HCT116 (cell line): Measurements from ENCODE around the gene ERFE. TPM values are rescaled to one million over a fixed set of nuclear protein-coding genes. Genes with fewer than 3 reads are reported as not detected.
A peak's percentile ranks its signal among the peaks of the same experiment; 100 is the strongest.

ENCODE experiments used
- ATAC-seq: fragments of 200-7000 bp; cut with Tn5 transposase; 2 replicates; pipeline ENCODE4 v1.9.1; 2020; ENCODE audit warnings: mild to moderate bottlenecking, moderate library complexity
- BruUV-seq: library from RNA; stranded (reverse); fragments of 400-500 nt; replicated peaks from 2 replicates; lab custom pipeline; 2021; lab: Mats Ljungman, UMichigan
- CTCF ChIA-PET: fragments of 300-600 bp; sonication (Branson Sonifier 250); formaldehyde crosslinking; loops from one replicate; lab custom pipeline; 2021; ENCODE audit warnings: antibody characterized with exemption; lab: Charles Lee
- POLR2A ChIA-PET: fragments of 300-600, 350-600 bp; sonication (Branson Sonifier 250); formaldehyde crosslinking; loops from one replicate; lab custom pipeline; 2021; ENCODE audit warnings: antibody characterized with exemption; lab: Charles Lee
- RAD21 ChIA-PET, 2 experiments: fragments of 300-600 bp; sonication (Branson Sonifier 250); formaldehyde crosslinking; loops; one replicate each; lab custom pipeline; 2023; ENCODE audit warnings: low total read pairs in 2 of 2; ENCODE audit not compliant: uncharacterized antibody in 2 of 2, unreplicated experiment in 2 of 2, low non-redundant PET in 1 of 2; lab: Charles Lee
- DNase-seq: peaks from one replicate; pipeline ENCODE4 v3.0.0-alpha.2; 2010; ENCODE audit warnings: low read depth, low spot score
- H2AFZ ChIP-seq: fragments of 200-600 bp; shearing (Covaris generic), sonication (generic); 2 replicates; pipeline ENCODE4 v1.6.1; 2017; ENCODE audit warnings: low read depth, mixed run types, mixed read lengths, antibody characterized with exemption, low read length; ENCODE audit not compliant: poor library complexity, severe bottlenecking
- H3K27ac ChIP-seq: 2 replicates; pipeline ENCODE4 v1.5.1; 2012; ENCODE audit warnings: low read depth, low read length
- H3K27me3 ChIP-seq: fragments of 200-600 bp; sonication (generic); 2 replicates; pipeline ENCODE4 v1.6.1; 2016; ENCODE audit warnings: mixed run types, low read length, mixed read lengths; ENCODE audit not compliant: insufficient read depth
- H3K36me3 ChIP-seq, 2 experiments: fragments of 200-500 bp in 1 of 2; fragments of 200-600 bp in 1 of 2; sonication (Bioruptor generic) in 1 of 2; sonication (generic) in 1 of 2; 2 replicates each; pipeline versions ENCODE4 v1.5.1 to v1.6.1; 2014 to 2016; ENCODE audit warnings: low read length in 2 of 2, inconsistent platforms in 1 of 2, mixed read lengths in 1 of 2, mixed run types in 1 of 2; ENCODE audit not compliant: insufficient read depth in 2 of 2, control insufficient read depth in 1 of 2
- H3K4me1 ChIP-seq, 2 experiments: fragments of 200-600 bp in 1 of 2; sonication (generic) in 1 of 2; 2 replicates each; pipeline versions ENCODE4 v1.5.1 to v1.6.1; 2012 to 2017; ENCODE audit warnings: low read length in 2 of 2, inconsistent platforms in 1 of 2, mild to moderate bottlenecking in 1 of 2, mixed read lengths in 1 of 2, mixed run types in 1 of 2, moderate library complexity in 1 of 2; ENCODE audit not compliant: insufficient read depth in 2 of 2, control insufficient read depth in 1 of 2
- H3K4me2 ChIP-seq: fragments of 200-600 bp; sonication (generic); 2 replicates; pipeline ENCODE4 v1.6.1; 2017; ENCODE audit warnings: mixed run types, low read length, mixed read lengths
- H3K4me3 ChIP-seq, 2 experiments: fragments of 200-600 bp in 1 of 2; sonication (generic) in 1 of 2; replicated peaks in 1 of 2; 2 replicates each; pipeline ENCODE4 v1.5.1; 2011 to 2016; ENCODE audit warnings: low read length in 2 of 2, control low read depth in 1 of 2, low read depth in 1 of 2, mild to moderate bottlenecking in 1 of 2, mixed read lengths in 1 of 2, mixed run types in 1 of 2
- H3K79me2 ChIP-seq: fragments of 200-600 bp; sonication (generic); 2 replicates; pipeline ENCODE4 v1.6.1; 2017; ENCODE audit warnings: mild to moderate bottlenecking, mixed run types, low read length, moderate library complexity, mixed read lengths; ENCODE audit not compliant: insufficient read depth
- H3K9ac ChIP-seq: fragments of 200-600 bp; sonication (generic); 2 replicates; pipeline ENCODE4 v1.6.1; 2016; ENCODE audit warnings: low read length, mixed read lengths
- H3K9me2 ChIP-seq: fragments of 200-600 bp; sonication (generic), shearing (Covaris generic); 2 replicates; pipeline ENCODE4 v1.6.1; 2017; ENCODE audit warnings: mixed run types, mild to moderate bottlenecking, moderate library complexity; ENCODE audit not compliant: insufficient read depth
- H3K9me3 ChIP-seq, 2 experiments: fragments of 200-500 bp in 1 of 2; fragments of 200-600 bp in 1 of 2; sonication (Bioruptor generic) in 1 of 2; sonication (generic) in 1 of 2; 2 replicates each; pipeline ENCODE4 v1.6.1; 2014 to 2017; ENCODE audit warnings: low read length in 2 of 2, mixed read lengths in 2 of 2, inconsistent platforms in 1 of 2, low read depth in 1 of 2, mild to moderate bottlenecking in 1 of 2, mixed run types in 1 of 2, moderate library complexity in 1 of 2; ENCODE audit not compliant: control insufficient read depth in 1 of 2, insufficient read depth in 1 of 2
- H4K20me1 ChIP-seq: fragments of 200-600 bp; sonication (generic), shearing (Covaris generic); 2 replicates; pipeline ENCODE4 v1.6.1; 2017; ENCODE audit warnings: mixed run types, mild to moderate bottlenecking, moderate library complexity; ENCODE audit not compliant: insufficient read depth
- ELF1 ChIP-seq: IDR thresholded peaks from 2 replicates; pipeline ENCODE4 v1.6.1; 2012; ENCODE audit warnings: low read depth, borderline replicate concordance
- EZH2 ChIP-seq: fragments of 200-600 bp; sonication (generic); IDR thresholded peaks from 2 replicates; pipeline ENCODE4 v1.6.1; 2017; ENCODE audit warnings: antibody characterized with exemption, mixed run types
- POLR2A ChIP-seq: IDR thresholded peaks from 2 replicates; pipeline ENCODE4 v1.7.0; 2011; ENCODE audit warnings: borderline replicate concordance; ENCODE audit not compliant: insufficient read depth, insufficient read length; ENCODE audit errors: extremely low read depth
- POLR2AphosphoS5 ChIP-seq: IDR thresholded peaks from 2 replicates; pipeline ENCODE4 v1.6.1; 2011; ENCODE audit warnings: mild to moderate bottlenecking, low read depth, low read length, moderate library complexity
- SIN3A ChIP-seq: IDR thresholded peaks from 2 replicates; pipeline ENCODE4 v1.6.1; 2012; ENCODE audit warnings: low read depth
- SP1 ChIP-seq: IDR thresholded peaks from 2 replicates; pipeline ENCODE4 v1.6.1; 2012; ENCODE audit warnings: low read depth
- SRF ChIP-seq: IDR thresholded peaks from 2 replicates; pipeline ENCODE4 v1.6.1; 2012; ENCODE audit warnings: low read depth
- TCF7L2 ChIP-seq: IDR thresholded peaks from 2 replicates; pipeline ENCODE4 v1.7.0; 2011; ENCODE audit warnings: borderline replicate concordance, inconsistent platforms; ENCODE audit not compliant: insufficient read depth, insufficient read length; ENCODE audit errors: extremely low read depth
- ZFX ChIP-seq: fragments of 450-650 bp; IDR thresholded peaks from 2 replicates; pipeline ENCODE4 v1.6.1; 2017
- intact Hi-C: fragments of 100-400 bp; cut with micrococcal nuclease; formaldehyde crosslinking; loops from 2 replicates; pipeline ENCODE4 v1.10.0; 2022
- total RNA-seq: library from RNA; stranded (reverse); gene quantifications from one replicate; pipeline ENCODE4 v1.2.1, GENCODE V29; 2021; ENCODE audit not compliant: unreplicated experiment
- TF ChIP-seq, protein P1 (sequence below), 3 experiments: fragments of 200-600 bp in 1 of 3; sonication (generic) in 1 of 3; IDR thresholded peaks in 2 of 3; conservative IDR thresholded peaks in 1 of 3; 2 replicates each; pipeline ENCODE4 v1.5.1; 2012 to 2017; ENCODE audit warnings: low read depth in 2 of 3, low read length in 2 of 3, antibody characterized with exemption in 1 of 3, borderline replicate concordance in 1 of 3, control low read depth in 1 of 3, mild to moderate bottlenecking in 1 of 3, mixed read lengths in 1 of 3, mixed run types in 1 of 3, moderate library complexity in 1 of 3; ENCODE audit not compliant: insufficient read depth in 1 of 3
- TF ChIP-seq, protein P2 (sequence below): IDR thresholded peaks from 2 replicates; pipeline ENCODE4 v1.6.1; 2011; ENCODE audit warnings: mild to moderate bottlenecking, low read length, moderate library complexity; ENCODE audit not compliant: insufficient replicate concordance; ENCODE audit errors: extremely low read depth
- TF ChIP-seq, protein P3 (sequence below): IDR thresholded peaks from 2 replicates; pipeline ENCODE4 v1.6.1; 2012
- TF ChIP-seq, protein P4 (sequence below): IDR thresholded peaks from 2 replicates; pipeline ENCODE4 v1.6.1; 2012; ENCODE audit warnings: low read depth
- TF ChIP-seq, protein P5 (sequence below): IDR thresholded peaks from 2 replicates; pipeline ENCODE4 v1.6.1; 2012

Gene ERFE
- total RNA-seq, 1 experiment from 2014 or later, result 17.3 TPM

DNA sequence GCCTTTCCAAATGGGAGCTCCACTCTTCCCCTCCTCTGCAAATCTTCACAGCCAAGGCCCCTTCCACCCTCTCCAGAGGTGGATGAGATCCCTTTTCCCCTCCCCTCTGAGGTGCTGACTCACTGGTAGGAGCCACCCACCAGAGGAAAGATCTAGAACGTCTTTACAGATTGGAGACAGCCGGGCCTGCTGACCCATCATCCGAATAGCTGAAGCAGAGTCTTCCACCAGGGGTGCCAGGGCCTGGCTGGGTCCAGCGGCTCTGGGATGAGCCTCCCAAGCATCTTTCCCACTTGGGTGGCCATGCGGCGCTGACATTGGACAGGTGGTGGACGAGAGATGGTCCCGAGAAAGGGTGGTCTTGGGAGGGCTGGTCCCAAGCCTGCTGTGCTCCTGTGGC is 9.0 kb downstream of the ERFE start:
- CTCF ChIA-PET, result no interaction called here
- no TSS peak for BruUV-seq

More for the DNA sequence above, 9.0 kb downstream of the ERFE start:
- RAD21 ChIA-PET, result no interaction called here
- intact Hi-C loops, result no loop called here
- Histone ChIP-seq H3K4me1 (0 out of 4 replicates have a peak, but pooled peaks cover 0 to 2% of the 10 kb centered on the region in 2 experiments), H3K27ac (no peak overlapping the region), H3K9me2 (no peaks in the 10 kb centered on the region), H3K4me2 (no peak overlapping the region), H3K36me3 (peaks cover 5 to 8% of the 10 kb centered on the region in 2 experiments; a peak in 3 of 4 replicates), H3K79me2 (no peaks in the 10 kb centered on the region), H4K20me1 (no peaks in the 10 kb centered on the region), H3K9me3 (no peaks in the 10 kb centered on the region), H2AFZ (no peak overlapping the region), H3K27me3 (no peaks in the 10 kb centered on the region), H3K4me3 (no peak overlapping the region), H3K9ac (no peak overlapping the region)
- DNase-seq, result no peak
- POLR2A ChIA-PET, result no interaction called here
- ATAC-seq, result 0 out of 2 replicates have a peak, but pooled peaks have one; percentile 5
- TF ChIP-seq TCF7L2 (no peak), ZFX (no peak), SRF (no peak), SIN3A (no peak), POLR2AphosphoS5 (no peak), ELF1 (no peak), SP1 (no peak), POLR2A (no peak), EZH2 (no peak)
- TF ChIP-seq, protein P1, sequence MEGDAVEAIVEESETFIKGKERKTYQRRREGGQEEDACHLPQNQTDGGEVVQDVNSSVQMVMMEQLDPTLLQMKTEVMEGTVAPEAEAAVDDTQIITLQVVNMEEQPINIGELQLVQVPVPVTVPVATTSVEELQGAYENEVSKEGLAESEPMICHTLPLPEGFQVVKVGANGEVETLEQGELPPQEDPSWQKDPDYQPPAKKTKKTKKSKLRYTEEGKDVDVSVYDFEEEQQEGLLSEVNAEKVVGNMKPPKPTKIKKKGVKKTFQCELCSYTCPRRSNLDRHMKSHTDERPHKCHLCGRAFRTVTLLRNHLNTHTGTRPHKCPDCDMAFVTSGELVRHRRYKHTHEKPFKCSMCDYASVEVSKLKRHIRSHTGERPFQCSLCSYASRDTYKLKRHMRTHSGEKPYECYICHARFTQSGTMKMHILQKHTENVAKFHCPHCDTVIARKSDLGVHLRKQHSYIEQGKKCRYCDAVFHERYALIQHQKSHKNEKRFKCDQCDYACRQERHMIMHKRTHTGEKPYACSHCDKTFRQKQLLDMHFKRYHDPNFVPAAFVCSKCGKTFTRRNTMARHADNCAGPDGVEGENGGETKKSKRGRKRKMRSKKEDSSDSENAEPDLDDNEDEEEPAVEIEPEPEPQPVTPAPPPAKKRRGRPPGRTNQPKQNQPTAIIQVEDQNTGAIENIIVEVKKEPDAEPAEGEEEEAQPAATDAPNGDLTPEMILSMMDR (IDR thresholded peaks at IDR 0.05 in 2 of 3, conservative IDR thresholded peaks at IDR 0.05 in 1 of 3; ENCODE audit: borderline replicate concordance in 1 of 3, insufficient read depth in 1 of 3, low read depth in 2 of 3, low read length in 2 of 3), result no peak
- TF ChIP-seq, protein P2, sequence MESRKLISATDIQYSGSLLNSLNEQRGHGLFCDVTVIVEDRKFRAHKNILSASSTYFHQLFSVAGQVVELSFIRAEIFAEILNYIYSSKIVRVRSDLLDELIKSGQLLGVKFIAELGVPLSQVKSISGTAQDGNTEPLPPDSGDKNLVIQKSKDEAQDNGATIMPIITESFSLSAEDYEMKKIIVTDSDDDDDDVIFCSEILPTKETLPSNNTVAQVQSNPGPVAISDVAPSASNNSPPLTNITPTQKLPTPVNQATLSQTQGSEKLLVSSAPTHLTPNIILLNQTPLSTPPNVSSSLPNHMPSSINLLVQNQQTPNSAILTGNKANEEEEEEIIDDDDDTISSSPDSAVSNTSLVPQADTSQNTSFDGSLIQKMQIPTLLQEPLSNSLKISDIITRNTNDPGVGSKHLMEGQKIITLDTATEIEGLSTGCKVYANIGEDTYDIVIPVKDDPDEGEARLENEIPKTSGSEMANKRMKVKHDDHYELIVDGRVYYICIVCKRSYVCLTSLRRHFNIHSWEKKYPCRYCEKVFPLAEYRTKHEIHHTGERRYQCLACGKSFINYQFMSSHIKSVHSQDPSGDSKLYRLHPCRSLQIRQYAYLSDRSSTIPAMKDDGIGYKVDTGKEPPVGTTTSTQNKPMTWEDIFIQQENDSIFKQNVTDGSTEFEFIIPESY, result no peak
- TF ChIP-seq, protein P3, sequence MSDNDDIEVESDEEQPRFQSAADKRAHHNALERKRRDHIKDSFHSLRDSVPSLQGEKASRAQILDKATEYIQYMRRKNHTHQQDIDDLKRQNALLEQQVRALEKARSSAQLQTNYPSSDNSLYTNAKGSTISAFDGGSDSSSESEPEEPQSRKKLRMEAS, result no peak
- TF ChIP-seq, protein P4, sequence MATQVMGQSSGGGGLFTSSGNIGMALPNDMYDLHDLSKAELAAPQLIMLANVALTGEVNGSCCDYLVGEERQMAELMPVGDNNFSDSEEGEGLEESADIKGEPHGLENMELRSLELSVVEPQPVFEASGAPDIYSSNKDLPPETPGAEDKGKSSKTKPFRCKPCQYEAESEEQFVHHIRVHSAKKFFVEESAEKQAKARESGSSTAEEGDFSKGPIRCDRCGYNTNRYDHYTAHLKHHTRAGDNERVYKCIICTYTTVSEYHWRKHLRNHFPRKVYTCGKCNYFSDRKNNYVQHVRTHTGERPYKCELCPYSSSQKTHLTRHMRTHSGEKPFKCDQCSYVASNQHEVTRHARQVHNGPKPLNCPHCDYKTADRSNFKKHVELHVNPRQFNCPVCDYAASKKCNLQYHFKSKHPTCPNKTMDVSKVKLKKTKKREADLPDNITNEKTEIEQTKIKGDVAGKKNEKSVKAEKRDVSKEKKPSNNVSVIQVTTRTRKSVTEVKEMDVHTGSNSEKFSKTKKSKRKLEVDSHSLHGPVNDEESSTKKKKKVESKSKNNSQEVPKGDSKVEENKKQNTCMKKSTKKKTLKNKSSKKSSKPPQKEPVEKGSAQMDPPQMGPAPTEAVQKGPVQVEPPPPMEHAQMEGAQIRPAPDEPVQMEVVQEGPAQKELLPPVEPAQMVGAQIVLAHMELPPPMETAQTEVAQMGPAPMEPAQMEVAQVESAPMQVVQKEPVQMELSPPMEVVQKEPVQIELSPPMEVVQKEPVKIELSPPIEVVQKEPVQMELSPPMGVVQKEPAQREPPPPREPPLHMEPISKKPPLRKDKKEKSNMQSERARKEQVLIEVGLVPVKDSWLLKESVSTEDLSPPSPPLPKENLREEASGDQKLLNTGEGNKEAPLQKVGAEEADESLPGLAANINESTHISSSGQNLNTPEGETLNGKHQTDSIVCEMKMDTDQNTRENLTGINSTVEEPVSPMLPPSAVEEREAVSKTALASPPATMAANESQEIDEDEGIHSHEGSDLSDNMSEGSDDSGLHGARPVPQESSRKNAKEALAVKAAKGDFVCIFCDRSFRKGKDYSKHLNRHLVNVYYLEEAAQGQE, result no peak
- TF ChIP-seq, protein P5, sequence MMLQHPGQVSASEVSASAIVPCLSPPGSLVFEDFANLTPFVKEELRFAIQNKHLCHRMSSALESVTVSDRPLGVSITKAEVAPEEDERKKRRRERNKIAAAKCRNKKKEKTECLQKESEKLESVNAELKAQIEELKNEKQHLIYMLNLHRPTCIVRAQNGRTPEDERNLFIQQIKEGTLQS, result no peak
